Brain microvascular endothelial cell (primary cell): ENCODE results near the gene ARL11.

ENCODE experiments used
- DNase-seq: peaks from one replicate; pipeline ENCODE4 v3.0.0-alpha.2; 2020
- H3K27ac ChIP-seq: fragments of 250-450 bp; sonication (Bioruptor Pico); 2 replicates; pipeline ENCODE4 v1.5.1; 2020; ENCODE audit warnings: mild to moderate bottlenecking, moderate library complexity
- H3K27me3 ChIP-seq: fragments of 250-450 bp; sonication (Bioruptor Pico); replicated peaks from 2 replicates; pipeline ENCODE4 v1.5.1; 2020; ENCODE audit warnings: mild to moderate bottlenecking
- H3K36me3 ChIP-seq: fragments of 250-450 bp; sonication (Bioruptor Pico); replicated peaks from 2 replicates; pipeline ENCODE4 v1.5.1; 2020; ENCODE audit warnings: mild to moderate bottlenecking
- H3K4me3 ChIP-seq: 2 replicates; pipeline ENCODE4 v1.5.1; 2011; ENCODE audit warnings: low read depth, mild to moderate bottlenecking, control low read depth, low read length, moderate library complexity
- CTCF ChIP-seq: IDR thresholded peaks from 2 replicates; pipeline ENCODE4 v1.5.1; 2011; ENCODE audit warnings: low read depth, mild to moderate bottlenecking, moderate library complexity, low read length, control low read depth, inconsistent platforms; ENCODE audit errors: missing control alignments
- in situ Hi-C: cut with HindIII; loops from 2 replicates; pipeline ENCODE4 v1.10.0; 2017; ENCODE audit warnings: low sequenced_read_pairs, low pct_ligation_motif_present

ARL11 gene

DNA sequence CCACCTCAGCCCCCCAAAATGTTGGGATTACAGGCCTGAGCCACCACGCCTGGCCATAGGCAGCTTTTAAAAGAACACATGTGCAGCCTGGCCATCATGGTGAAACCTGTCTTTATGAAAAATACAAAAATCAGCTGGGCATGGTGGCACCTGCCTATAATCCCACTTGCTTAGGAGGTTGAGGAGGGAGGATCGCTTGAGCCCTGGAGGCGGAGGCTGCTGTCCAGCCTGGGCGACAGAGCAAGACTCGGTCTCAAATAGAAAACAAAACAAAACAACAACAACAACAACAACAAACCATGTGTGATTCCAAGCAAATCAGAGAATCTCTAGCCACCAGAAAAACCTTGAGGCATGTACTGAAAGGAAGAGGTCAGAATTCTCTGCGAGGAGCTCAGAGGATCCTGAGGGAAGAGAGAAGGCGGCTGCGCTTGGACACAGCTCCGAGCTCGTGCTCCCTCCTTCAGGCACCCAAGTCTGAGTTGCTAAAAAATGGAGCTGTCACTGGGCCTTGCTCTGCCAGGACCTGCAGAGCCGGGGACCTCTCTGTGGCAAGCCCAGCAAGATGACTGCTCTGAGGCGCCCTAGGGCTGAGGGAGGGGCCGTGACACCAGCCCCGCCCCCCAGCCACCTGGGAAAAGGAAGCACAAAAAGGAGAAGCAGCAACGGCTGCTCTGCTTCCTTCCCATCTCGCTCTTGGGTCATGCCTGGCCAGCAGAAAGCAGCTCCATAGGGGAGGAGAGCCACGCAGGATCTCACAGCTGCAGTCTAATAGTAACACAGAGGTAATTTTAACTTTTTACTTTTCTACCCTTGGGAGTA lies at the start of gene ARL11:
ARL11 (plus strand) TSS at position 677 of the 822 bp plus-strand sequence. CDS start 1,941 bp downstream, outside the sequence.
- H3K27ac ChIP-seq, result no peak within 1 kb of the TSS
- no peak for DNase-seq
- in situ Hi-C loops, result no loop called here
- H3K36me3 ChIP-seq, result no peaks in the 10 kb centered on the region
- H3K27me3 ChIP-seq, result no peaks in the 10 kb centered on the region
- H3K4me3 ChIP-seq, result no peak within 1 kb of the TSS
- no peak for TF ChIP-seq CTCF

DNA sequence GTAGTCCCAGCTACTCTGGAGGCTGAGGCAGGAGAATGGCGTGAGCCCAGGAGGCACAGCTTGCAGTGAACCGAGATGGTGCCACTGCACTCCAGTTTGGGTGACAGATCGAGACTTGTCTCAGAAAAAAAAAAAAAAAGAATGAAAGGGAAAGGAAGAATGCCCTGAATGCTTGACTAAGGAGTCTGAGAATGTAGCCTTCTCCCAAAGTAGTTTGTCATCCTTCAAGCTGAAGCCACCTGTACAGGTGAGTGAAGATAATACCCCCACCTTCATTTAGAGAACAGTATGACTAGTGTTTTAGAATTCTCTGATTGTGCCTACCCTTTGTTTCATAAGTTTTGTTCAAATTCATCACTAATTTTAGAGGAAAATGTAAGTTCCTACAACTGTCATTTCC lies 48.8 kb upstream of the ARL11 start:
- H3K4me3 ChIP-seq, result no peak overlapping the region
- DNase-seq, result no peak
- no peak overlapping the region for H3K27ac ChIP-seq
- in situ Hi-C loops, result no loop called here
- H3K36me3 ChIP-seq, result peaks cover 10% of the 10 kb centered on the region
- no peak for TF ChIP-seq CTCF
- no peaks in the 10 kb centered on the region for H3K27me3 ChIP-seq

- H3K27ac ChIP-seq, result no peak overlapping the region
- no peak overlapping the region for H3K4me3 ChIP-seq
- TF ChIP-seq CTCF, result no peak
- no peak for DNase-seq
- H3K27me3 ChIP-seq, result no peaks in the 10 kb centered on the region
- in situ Hi-C loops, result no loop called here
- H3K36me3 ChIP-seq, result peaks cover 10% of the 10 kb centered on the region
These were observed 47.2 kb upstream of the ARL11 start for GRCh38 chr13:49580980-49581680.

DNA sequence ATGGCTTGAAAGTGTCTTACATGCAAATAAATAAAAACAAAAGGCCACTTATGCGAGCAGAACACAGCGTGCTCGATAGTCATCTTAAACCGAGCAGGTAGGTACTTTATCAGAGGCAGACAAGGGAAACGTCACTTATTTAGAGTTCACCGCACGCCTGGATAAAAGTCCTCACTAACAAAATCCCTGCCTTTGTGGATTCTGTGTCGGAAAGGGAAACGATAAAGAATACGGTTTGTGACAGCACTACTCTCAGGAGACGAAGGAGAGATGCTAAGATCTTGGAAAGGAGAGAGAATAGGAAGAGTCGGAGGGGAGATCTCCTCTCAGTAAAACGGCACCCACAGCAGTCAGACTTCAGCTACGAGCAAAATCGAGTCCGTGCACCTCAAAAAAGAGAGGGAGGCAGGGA lies 43.5 kb upstream of the ARL11 start:
- peaks cover 5% of the 10 kb centered on the region for H3K36me3 ChIP-seq
- no peak for DNase-seq
- no peaks in the 10 kb centered on the region for H3K27me3 ChIP-seq
- peak overlapping the region; percentile 18 for H3K27ac ChIP-seq
- in situ Hi-C loops, result no loop called here
- no peak for TF ChIP-seq CTCF
- H3K4me3 ChIP-seq, result peak overlapping the region; percentile 86

DNA sequence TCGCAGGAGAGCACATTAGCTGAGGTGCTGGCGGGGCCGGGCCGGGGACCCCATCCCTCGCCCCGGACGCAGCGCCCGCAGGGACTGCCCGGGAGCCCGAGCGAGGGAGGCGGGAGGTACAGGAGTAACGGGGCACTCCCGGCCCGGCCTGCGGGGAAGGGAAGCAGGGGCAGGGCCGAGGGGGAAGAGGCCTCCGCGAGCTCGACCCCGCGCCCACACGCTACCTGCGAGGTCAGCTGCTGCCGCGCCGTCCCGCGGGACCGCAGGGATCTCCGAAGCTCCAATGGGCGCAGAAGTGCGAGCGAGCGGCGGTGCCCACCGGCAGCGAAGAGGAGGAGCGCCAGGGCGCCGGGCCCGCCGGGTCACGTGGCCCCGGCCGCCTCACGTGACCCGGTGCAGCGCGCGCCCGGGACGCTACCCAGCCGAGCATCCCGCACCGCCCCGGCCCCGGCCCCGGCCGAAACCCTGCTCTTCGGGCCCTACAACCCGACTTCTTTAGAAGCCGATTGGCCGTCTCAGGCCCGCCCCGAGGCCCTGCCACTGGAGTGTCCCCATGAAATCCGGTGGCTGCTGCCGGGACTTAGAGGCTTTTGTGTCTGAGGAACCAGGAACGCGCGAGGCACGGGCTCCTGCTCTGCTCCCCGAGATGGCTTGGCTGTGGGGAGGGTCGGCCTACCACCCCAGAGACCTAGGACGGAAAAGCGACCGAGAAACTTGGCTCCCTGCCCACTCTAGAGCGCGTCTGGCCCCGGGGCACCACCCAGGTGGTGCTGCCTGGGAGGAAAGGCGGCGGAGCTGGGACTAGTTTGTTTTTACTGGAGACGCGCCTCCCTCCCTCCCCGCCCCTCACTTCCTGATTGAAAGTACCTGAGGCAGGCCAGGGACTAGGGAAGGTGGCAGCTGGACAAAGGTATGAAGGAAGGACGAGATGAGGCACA lies 42.8 kb upstream of the ARL11 start, which contains the start of gene RCBTB1:
RCBTB1 (minus strand) TSS at position 339 of the 938 bp plus-strand sequence. CDS start 18,279 bp downstream, outside the sequence.
- no peak for TF ChIP-seq CTCF
- Histone ChIP-seq H3K27me3 (no peaks in the 10 kb centered on the region), H3K27ac (peak within 1 kb of the TSS; percentile 18), H3K36me3 (no peaks in the 10 kb centered on the region), H3K4me3 (peak within 1 kb of the TSS; percentile 86)
- peak; percentile 24 for DNase-seq
- in situ Hi-C loops, result no loop called here
